ENCODE measurements around the gene ATAD3A. TPM values are rescaled to one million over a fixed set of nuclear protein-coding genes. Genes with fewer than 3 reads are reported as not detected.
"Not testable (repeated sequence)": the region's sequence is repeated elsewhere in the genome, so short reads cannot be mapped to it uniquely, and the experiment has no call there.

The ATAD3A gene
- total RNA-seq (10 to 100 TPM; 21.0 to 41.3 (median 22.9) TPM), polyA plus RNA-seq (10 to 100 TPM in 1 of 2 donors, 1 to 10 TPM in 1; 5.4 to 11.6 TPM), total RNA-seq (11.2 reads per million, percentile 38 among the genes with 10 or more reads in this experiment)

DNA sequence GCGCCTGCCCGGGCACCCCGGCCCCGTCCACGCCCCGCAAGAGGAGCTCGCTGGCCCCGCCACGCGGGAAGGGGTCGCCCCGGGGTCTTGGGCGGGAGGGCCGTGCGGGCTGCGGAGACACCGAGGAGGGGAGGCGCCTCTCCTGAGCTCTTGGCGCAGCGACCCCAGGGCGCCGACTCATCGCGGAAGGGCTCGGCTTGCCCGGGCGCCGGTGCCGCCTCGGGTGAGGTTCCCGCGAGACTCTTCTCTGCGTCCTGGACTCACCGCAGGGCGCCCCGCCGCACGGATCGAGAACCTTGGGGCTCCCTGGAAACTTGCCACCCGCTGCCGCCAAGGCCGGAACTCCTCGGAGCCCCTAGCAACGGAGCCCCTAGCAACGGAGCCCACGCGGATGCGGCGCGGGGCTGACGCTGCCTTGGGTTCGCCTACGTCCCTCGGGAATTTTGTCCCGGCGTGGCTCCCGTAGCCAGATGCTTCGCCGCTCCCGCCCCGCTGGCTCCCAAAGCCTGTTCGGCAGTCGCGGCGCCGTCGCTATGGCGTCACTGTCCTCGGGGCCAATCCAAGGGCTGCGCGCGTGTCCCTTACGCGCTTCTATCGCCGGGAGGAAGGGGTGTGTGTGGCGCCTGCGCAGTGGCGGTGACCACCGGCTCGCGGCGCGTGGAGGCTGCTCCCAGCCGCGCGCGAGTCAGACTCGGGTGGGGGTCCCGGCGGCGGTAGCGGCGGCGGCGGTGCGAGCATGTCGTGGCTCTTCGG, at the start of gene ATAD3A:
ATAD3A (plus strand) TSS at position 630 of the 753 bp plus-strand sequence; CDS start at position 737, 107 bp downstream.
- H3K4me3 Mint-ChIP-seq = peak within 1 kb of the TSS; percentile 82 to 94 (median 90)
- H3K4me3 ChIP-seq (ENCODE audit: low read length) = peak within 1 kb of the TSS; percentile 98

DNA sequence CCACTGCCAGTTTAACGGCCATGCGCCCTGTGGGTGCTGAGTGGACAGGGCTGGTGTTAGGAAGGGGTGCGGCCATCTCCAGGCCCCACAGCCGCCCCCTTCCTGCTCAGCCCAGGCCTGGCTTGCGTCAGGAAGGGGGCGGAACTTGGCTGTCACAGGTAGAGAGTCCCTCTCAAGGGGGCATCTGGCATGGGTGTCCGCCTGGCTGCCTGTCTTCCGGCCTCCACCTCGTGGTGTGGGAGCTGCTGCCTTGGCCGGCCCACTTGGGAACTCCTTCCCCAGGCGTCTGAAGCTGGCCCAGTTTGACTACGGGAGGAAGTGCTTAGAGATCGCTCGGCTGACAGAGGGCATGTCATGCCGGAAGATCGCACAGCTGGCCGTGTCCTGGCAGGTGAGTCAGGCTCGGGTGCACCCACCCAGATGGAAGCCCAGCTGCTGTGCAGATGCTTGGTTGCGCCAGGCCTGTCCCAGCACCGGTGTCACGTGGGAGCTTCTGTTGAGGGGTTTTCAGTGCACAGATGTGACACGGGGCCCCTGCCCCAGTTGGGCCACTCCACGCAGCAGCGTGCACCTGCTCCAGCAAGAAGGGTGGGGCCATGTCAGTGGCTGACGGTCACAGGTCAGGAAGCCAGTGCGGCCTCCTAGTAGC, 49.5 kb upstream of the ATAD3A start:
- intact Hi-C loops (cut with micrococcal nuclease) = no loop called here
- peak; percentile 74 for ATAC-seq
- H3K9me3 ChIP-seq (ENCODE audit: control insufficient read depth in 2 of 3, low read length in 3 of 3) = no peaks in the 10 kb centered on the region
- no peaks in the 10 kb centered on the region for H3K4me1 ChIP-seq (ENCODE audit: control insufficient read depth in 2 of 2, insufficient read depth in 2 of 2, low read length in 2 of 2)
- H3K27me3 ChIP-seq (ENCODE audit: control insufficient read depth in 2 of 2, insufficient read depth in 2 of 2, low read length in 2 of 2) = no peaks in the 10 kb centered on the region
- H3K27ac Mint-ChIP-seq = peak overlapping the region in 6 of 9 donors; percentile 48 to 86 (median 60)
- no peaks in the 10 kb centered on the region for H3K36me3 Mint-ChIP-seq
- H3K9me3 Mint-ChIP-seq = no peaks in the 10 kb centered on the region
- H3K4me3 Mint-ChIP-seq = peak overlapping the region in 7 of 10 donors; percentile 51 to 80 (median 67)
- peak in 1 of 9 donors; percentile 24 for DNase-seq
- peaks cover 0 to 2% (median 0%) of the 10 kb centered on the region in 7 donors for H3K4me1 Mint-ChIP-seq
- ChIA-PET POLR2A (interaction anchor here (0.6 kb wide), 1 partner anchor 14 kb away, joined by 3 read pairs; no protein-coding TSS in a partner anchor), CTCF (no interaction called here)
- H3K27me3 Mint-ChIP-seq = peaks cover 0 to 5% (median 0%) of the 10 kb centered on the region in 5 donors
- no peak overlapping the region for H3K4me3 ChIP-seq (ENCODE audit: low read length)
- H3K36me3 ChIP-seq (ENCODE audit: control insufficient read depth in 2 of 3, insufficient read depth in 3 of 3, low read length in 3 of 3) = no peaks in the 10 kb centered on the region
- peak overlapping the region; percentile 28 for H3K27ac ChIP-seq (ENCODE audit: low read depth, low read length)

More for the DNA sequence above, at the start of gene ATAD3A:
- no peaks in the 10 kb centered on the region for H3K9me3 ChIP-seq (ENCODE audit: control insufficient read depth in 2 of 3, low read length in 3 of 3)
- peaks cover 6 to 21% (median 14%) of the 10 kb centered on the region in 7 donors for H3K4me1 Mint-ChIP-seq
- H3K36me3 Mint-ChIP-seq = peaks cover 0 to 1% (median 0%) of the 10 kb centered on the region in 5 donors
- peak within 1 kb of the TSS; percentile 81 to 96 (median 92) for H3K27ac Mint-ChIP-seq
- H3K27ac ChIP-seq (ENCODE audit: low read depth, low read length) = peak within 1 kb of the TSS; percentile 85
- H3K36me3 ChIP-seq (ENCODE audit: control insufficient read depth in 2 of 3, insufficient read depth in 3 of 3, low read length in 3 of 3) = peaks cover 0 to 4% (median 0%) of the 10 kb centered on the region in 3 experiments
- POLR2A ChIA-PET = interaction anchor here (0.6 to 1.0 kb wide), 2 partner anchors 24 to 102 kb away, joined by 3 read pairs; no protein-coding TSS in a partner anchor
- intact Hi-C loops (cut with micrococcal nuclease) = loop anchor here (1.0 to 5.0 kb wide), 10 partner anchors 40 to 204 kb away; partner anchors contain the start of genes ATAD3B (in 2 of the 2), MRPL20 (in 2 of the 2), SSU72 (in 2 of the 2) and ACAP3 (in 1 of the 2)
- no peaks in the 10 kb centered on the region for H3K9me3 Mint-ChIP-seq
- no peaks in the 10 kb centered on the region for H3K27me3 ChIP-seq (ENCODE audit: control insufficient read depth in 2 of 2, insufficient read depth in 2 of 2, low read length in 2 of 2)
- DNase-seq = peak; percentile 84 to 96 (median 94)
- H3K27me3 Mint-ChIP-seq = no peaks in the 10 kb centered on the region
- peak; percentile 96 for ATAC-seq
- CTCF ChIA-PET = no interaction called here
- H3K4me1 ChIP-seq (ENCODE audit: control insufficient read depth in 2 of 2, insufficient read depth in 2 of 2, low read length in 2 of 2) = peaks cover 4 to 5% of the 10 kb centered on the region in 2 donors

DNA sequence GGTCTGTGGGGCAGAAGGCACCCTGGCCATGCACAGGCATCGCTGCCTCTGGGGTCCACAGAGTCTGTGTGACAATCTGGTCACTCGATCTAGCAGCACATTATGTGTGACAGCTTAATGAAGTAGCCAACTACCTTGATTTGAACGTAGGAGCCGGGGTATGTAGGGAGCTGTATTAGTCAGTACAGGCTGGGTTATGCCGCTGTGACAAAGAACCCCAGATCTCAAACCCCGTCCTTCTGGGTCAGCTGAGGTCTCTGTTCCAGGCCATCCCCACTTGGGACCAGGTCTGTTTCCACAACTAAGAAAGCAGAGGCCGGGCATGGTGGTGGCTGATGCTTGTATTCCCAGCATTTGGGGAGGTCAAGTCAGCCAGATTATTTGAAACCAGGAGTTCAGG, 48.6 kb upstream of the ATAD3A start:
- no peak overlapping the region for H3K27ac ChIP-seq (ENCODE audit: low read depth, low read length)
- Mint-ChIP-seq H3K27ac (peak overlapping the region in 1 of 9 donors; percentile 46), H3K4me1 (peaks cover 0 to 2% (median 0%) of the 10 kb centered on the region in 7 donors), H3K9me3 (no peaks in the 10 kb centered on the region), H3K27me3 (peaks cover 0 to 5% (median 0%) of the 10 kb centered on the region in 5 donors), H3K4me3 (no peak overlapping the region), H3K36me3 (no peaks in the 10 kb centered on the region)
- H3K4me1 ChIP-seq (ENCODE audit: control insufficient read depth in 2 of 2, insufficient read depth in 2 of 2, low read length in 2 of 2) = no peaks in the 10 kb centered on the region
- POLR2A ChIA-PET = no interaction called here
- H3K4me3 ChIP-seq (ENCODE audit: low read length) = no peak overlapping the region
- H3K27me3 ChIP-seq (ENCODE audit: control insufficient read depth in 2 of 2, insufficient read depth in 2 of 2, low read length in 2 of 2) = no peaks in the 10 kb centered on the region
- CTCF ChIA-PET = no interaction called here
- no peaks in the 10 kb centered on the region for H3K36me3 ChIP-seq (ENCODE audit: control insufficient read depth in 2 of 3, insufficient read depth in 3 of 3, low read length in 3 of 3)
- H3K9me3 ChIP-seq (ENCODE audit: control insufficient read depth in 2 of 3, low read length in 3 of 3) = no peaks in the 10 kb centered on the region
- DNase-seq (no peak), ATAC-seq (no peak)
- intact Hi-C loops (cut with micrococcal nuclease) = no loop called here

DNA sequence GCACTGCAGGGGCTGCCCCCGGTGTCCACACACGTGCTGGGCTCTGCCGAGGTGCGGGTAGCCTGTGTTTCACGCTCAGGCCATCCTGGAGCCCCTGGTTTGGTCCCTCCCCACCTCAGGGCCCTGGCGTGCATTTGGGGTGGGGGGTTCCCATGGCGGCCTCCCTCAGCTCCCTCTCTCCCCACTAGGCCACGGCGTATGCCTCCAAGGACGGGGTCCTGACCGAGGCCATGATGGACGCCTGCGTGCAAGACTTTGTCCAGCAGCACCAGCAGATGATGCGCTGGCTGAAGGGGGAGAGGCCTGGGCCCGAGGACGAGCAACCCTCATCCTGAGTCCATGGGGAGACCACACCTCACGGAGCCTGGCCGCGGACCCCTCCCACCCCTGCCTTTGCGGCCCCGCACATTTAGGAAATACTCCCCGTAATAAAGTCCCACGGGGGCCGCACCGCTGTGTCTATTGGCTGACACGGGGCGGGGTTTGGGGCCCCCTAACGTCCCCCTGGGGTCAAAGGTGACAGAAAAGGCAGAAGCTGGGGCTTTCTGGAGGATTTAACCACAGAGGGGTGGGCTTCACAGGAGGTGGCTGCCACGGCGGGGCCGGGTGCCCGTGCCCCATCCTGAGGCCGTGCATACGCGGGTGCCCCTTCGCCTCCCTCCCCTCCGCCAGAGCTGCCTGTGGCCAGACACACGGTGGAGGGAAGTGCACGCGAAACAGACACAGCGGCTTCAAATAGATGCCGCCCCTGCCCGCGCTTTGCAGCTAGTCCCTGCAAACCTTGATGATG, 43.6 kb upstream of the ATAD3A start:
- intact Hi-C loops (cut with micrococcal nuclease); H3K27me3 ChIP-seq (ENCODE audit: control insufficient read depth in 2 of 2, insufficient read depth in 2 of 2, low read length in 2 of 2); H3K27me3 Mint-ChIP-seq: not testable (repeated sequence)

DNA sequence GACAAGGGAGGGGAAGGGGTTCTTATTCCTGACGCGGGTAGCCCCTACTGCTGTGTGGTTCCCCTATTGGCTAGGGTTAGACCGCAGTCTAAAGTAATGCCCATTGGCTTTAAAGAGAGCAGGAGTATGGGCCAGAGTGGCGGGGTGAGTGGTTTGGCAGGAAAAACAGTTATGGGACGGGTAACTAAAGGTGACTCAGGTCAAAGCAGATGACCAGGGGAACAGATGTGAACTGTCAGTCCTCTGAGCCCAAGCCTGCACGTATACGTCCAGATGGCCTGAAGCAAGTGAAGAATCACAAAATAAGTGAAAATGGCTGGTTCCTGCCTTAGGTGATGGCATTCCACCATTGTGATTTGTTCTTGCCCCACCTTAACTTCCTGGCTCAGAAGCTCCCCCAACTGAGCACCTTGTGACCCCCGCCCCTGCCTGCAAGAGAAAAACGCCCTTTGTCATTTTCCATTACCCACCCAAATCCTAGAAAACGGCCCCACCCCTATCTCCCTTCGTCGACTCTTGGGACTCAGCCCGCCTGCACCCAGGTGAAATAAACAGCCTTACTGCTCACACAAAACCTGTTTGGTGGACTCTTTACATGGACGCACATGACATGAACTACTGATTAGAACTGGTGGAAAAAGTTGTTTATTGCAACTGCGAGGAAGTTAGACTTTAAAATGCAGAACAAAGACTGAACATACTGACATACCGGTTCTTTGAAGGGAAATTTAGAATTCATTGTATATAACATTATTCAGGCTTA, 41.2 kb upstream of the ATAD3A start:
- H3K4me3 Mint-ChIP-seq = peak overlapping the region; percentile 78 to 97 (median 89)
- H3K4me1 ChIP-seq (ENCODE audit: control insufficient read depth in 2 of 2, insufficient read depth in 2 of 2, low read length in 2 of 2) = peaks cover 9 to 14% of the 10 kb centered on the region in 2 donors
- no peaks in the 10 kb centered on the region for H3K36me3 Mint-ChIP-seq
- intact Hi-C loops (cut with micrococcal nuclease) = loop anchor here (1.0 to 2.0 kb wide), 8 partner anchors 40 to 188 kb away; partner anchors contain the start of genes ATAD3A (in 1 of the 2), AURKAIP1 (in 1 of the 2), CCNL2 (in 1 of the 2) and CDK11B (in 1 of the 2)
- H3K4me3 ChIP-seq (ENCODE audit: low read length) = peak overlapping the region; percentile 68
- H3K36me3 ChIP-seq (ENCODE audit: control insufficient read depth in 2 of 3, insufficient read depth in 3 of 3, low read length in 3 of 3) = peaks cover 0 to 3% (median 0%) of the 10 kb centered on the region in 3 experiments
- H3K27me3 Mint-ChIP-seq = no peaks in the 10 kb centered on the region
- H3K9me3 ChIP-seq (ENCODE audit: control insufficient read depth in 2 of 3, low read length in 3 of 3) = no peaks in the 10 kb centered on the region
- H3K27ac Mint-ChIP-seq = peak overlapping the region; percentile 76 to 98 (median 92)
- H3K27ac ChIP-seq (ENCODE audit: low read depth, low read length) = peak overlapping the region; percentile 90
- CTCF ChIA-PET = no interaction called here
- ATAC-seq = peak; percentile 22
- peaks cover 6 to 39% (median 25%) of the 10 kb centered on the region in 7 donors for H3K4me1 Mint-ChIP-seq
- POLR2A ChIA-PET = interaction anchor here (0.6 kb wide), 1 partner anchor 102 kb away, joined by 4 read pairs; no protein-coding TSS in a partner anchor
- DNase-seq = peak in 4 of 9 donors; percentile 26 to 57 (median 44)
- no peaks in the 10 kb centered on the region for H3K27me3 ChIP-seq (ENCODE audit: control insufficient read depth in 2 of 2, insufficient read depth in 2 of 2, low read length in 2 of 2)
- peaks cover 0 to 2% (median 0%) of the 10 kb centered on the region in 11 donors for H3K9me3 Mint-ChIP-seq

More for the DNA sequence above, 43.6 kb upstream of the ATAD3A start:
- POLR2A ChIA-PET; H3K36me3 Mint-ChIP-seq; H3K36me3 ChIP-seq (ENCODE audit: control insufficient read depth in 2 of 3, insufficient read depth in 3 of 3, low read length in 3 of 3); H3K4me3 ChIP-seq (ENCODE audit: low read length); ATAC-seq; H3K27ac ChIP-seq (ENCODE audit: low read depth, low read length); DNase-seq; H3K4me3 Mint-ChIP-seq; H3K9me3 Mint-ChIP-seq; H3K27ac Mint-ChIP-seq; CTCF ChIA-PET; H3K9me3 ChIP-seq (ENCODE audit: control insufficient read depth in 2 of 3, low read length in 3 of 3): not testable (repeated sequence)
- peaks cover 6 to 27% (median 15%) of the 10 kb centered on the region in 7 donors for H3K4me1 Mint-ChIP-seq
- peaks cover 6 to 14% of the 10 kb centered on the region in 2 donors for H3K4me1 ChIP-seq (ENCODE audit: control insufficient read depth in 2 of 2, insufficient read depth in 2 of 2, low read length in 2 of 2)

All from naive thymus-derived CD4-positive, alpha-beta T cell (primary cell).